Endothelial cell of umbilical vein (primary cell): ENCODE measurements around the gene MZB1. TPM values are rescaled to one million over a fixed set of nuclear protein-coding genes. Genes with fewer than 3 reads are reported as not detected.

Source experiments
- BruUV-seq: library from RNA; stranded (reverse); fragments of 400-500 nt; replicated peaks from 2 replicates; lab custom pipeline; 2021; lab: Mats Ljungman, UMichigan
- CTCF ChIA-PET: fragments of 300-600, 350-600 bp; sonication (Branson Sonifier 250); formaldehyde crosslinking; loops from one replicate; lab custom pipeline; 2021; ENCODE audit warnings: antibody characterized with exemption, inconsistent platforms; lab: Charles Lee
- POLR2A ChIA-PET: fragments of 300-600, 350-600 bp; sonication (Branson Sonifier 250); formaldehyde crosslinking; loops from one replicate; lab custom pipeline; 2021; ENCODE audit warnings: antibody characterized with exemption, inconsistent platforms; lab: Charles Lee
- DNase-seq: peaks from one replicate; pipeline ENCODE4 v3.0.0-alpha.2; 2011; ENCODE audit warnings: low read depth, low spot score
- FAIRE-seq: peaks from 2 replicates; lab custom pipeline; 2011; peaks lifted over from hg19 to GRCh38; lab: Jason Lieb, UNC
- H2AFZ ChIP-seq: 2 replicates; pipeline ENCODE4 v1.6.0; 2012; ENCODE audit warnings: low read depth, low read length, control low read depth, inconsistent platforms
- H3K27ac ChIP-seq: 2 replicates; pipeline ENCODE4 v1.5.1; 2011; ENCODE audit warnings: low read depth, mild to moderate bottlenecking, control low read depth, low read length, moderate library complexity; ENCODE audit not compliant: insufficient read depth
- H3K27me3 ChIP-seq, 2 experiments: 2 replicates each; pipeline versions ENCODE4 v1.6.0 to v1.6.1; 2011; ENCODE audit warnings: low read length in 2 of 2, mixed read lengths in 1 of 2; ENCODE audit not compliant: control insufficient read depth in 2 of 2, insufficient read depth in 2 of 2
- H3K36me3 ChIP-seq, 2 experiments: 2 replicates in 1 of 2; 3 replicates in 1 of 2; pipeline ENCODE4 v1.5.1; 2011; ENCODE audit warnings: low read length in 2 of 2, mild to moderate bottlenecking in 1 of 2, moderate library complexity in 1 of 2; ENCODE audit not compliant: control insufficient read depth in 2 of 2, insufficient read depth in 2 of 2; ENCODE audit errors: extremely low read depth in 1 of 2
- H3K4me1 ChIP-seq: 3 replicates; pipeline ENCODE4 v1.5.1; 2011; ENCODE audit warnings: mild to moderate bottlenecking, low read length; ENCODE audit not compliant: control insufficient read depth, insufficient read depth; ENCODE audit errors: extremely low read depth
- H3K4me2 ChIP-seq: 2 replicates; pipeline ENCODE4 v1.6.1; 2011; ENCODE audit warnings: low read length, control low read depth, mixed read lengths; ENCODE audit not compliant: insufficient read depth
- H3K4me3 ChIP-seq, 3 experiments: fragments of 200-600 bp in 1 of 3; sonication (generic), shearing (Covaris generic) in 1 of 3; replicated peaks in 1 of 3; 2 replicates each; pipeline ENCODE4 v1.5.1; 2011 to 2016; ENCODE audit warnings: control low read depth in 3 of 3, low read length in 3 of 3, mild to moderate bottlenecking in 2 of 3, inconsistent platforms in 1 of 3, low read depth in 1 of 3, moderate library complexity in 1 of 3; ENCODE audit not compliant: insufficient read depth in 1 of 3
- H3K79me2 ChIP-seq: 2 replicates; pipeline ENCODE4 v1.6.0; 2012; ENCODE audit warnings: low read length, inconsistent platforms; ENCODE audit not compliant: control insufficient read depth, insufficient read depth
- H3K9ac ChIP-seq: replicated peaks from 2 replicates; pipeline ENCODE3; 2011; ENCODE audit warnings: low read length, control low read depth; ENCODE audit not compliant: insufficient read depth; ENCODE audit errors: extremely low read depth
- H3K9me1 ChIP-seq: replicated peaks from 3 replicates; pipeline ENCODE4 v1.6.0; 2011; ENCODE audit warnings: mild to moderate bottlenecking, low read length; ENCODE audit not compliant: control insufficient read depth, insufficient read depth; ENCODE audit errors: extremely low read depth
- H3K9me3 ChIP-seq: replicated peaks from 2 replicates; pipeline ENCODE4 v1.5.1; 2012; ENCODE audit warnings: low read length, inconsistent platforms; ENCODE audit not compliant: control insufficient read depth, insufficient read depth
- H4K20me1 ChIP-seq: replicated peaks from 2 replicates; pipeline ENCODE3; 2011; ENCODE audit warnings: mild to moderate bottlenecking, low read length; ENCODE audit not compliant: control insufficient read depth, insufficient read depth; ENCODE audit errors: extremely low read depth
- CTCF ChIP-seq, 2 donors: IDR thresholded peaks; 1 replicate in 1 of 2; 2 replicates in 1 of 2; pipeline ENCODE4 v1.5.1; 2011; ENCODE audit warnings: low read length in 2 of 2, mild to moderate bottlenecking in 2 of 2, moderate library complexity in 2 of 2, control low read depth in 1 of 2, inconsistent platforms in 1 of 2, low read depth in 1 of 2; ENCODE audit not compliant: insufficient read depth in 1 of 2; ENCODE audit errors: extremely low read depth in 1 of 2
- EZH2 ChIP-seq: IDR thresholded peaks from 2 replicates; pipeline ENCODE4 v1.6.1; 2012; ENCODE audit warnings: borderline replicate concordance, low read depth, mild to moderate bottlenecking, moderate library complexity, low read length, inconsistent platforms; ENCODE audit not compliant: severe bottlenecking
- FOS ChIP-seq: IDR thresholded peaks from 2 replicates; pipeline ENCODE4 v1.6.1; 2011; ENCODE audit warnings: mild to moderate bottlenecking, low read length, moderate library complexity, borderline replicate concordance; ENCODE audit not compliant: insufficient read depth
- GATA2 ChIP-seq: IDR thresholded peaks from 2 replicates; pipeline ENCODE4 v1.7.0; 2011; ENCODE audit warnings: low read depth, mild to moderate bottlenecking, moderate library complexity, mixed read lengths, low read length; ENCODE audit not compliant: insufficient read length, insufficient read depth
- JUN ChIP-seq: IDR thresholded peaks from 2 replicates; pipeline ENCODE4 v1.6.1; 2011; ENCODE audit warnings: borderline replicate concordance, low read depth; ENCODE audit not compliant: insufficient read length, insufficient read depth
- MAX ChIP-seq: IDR thresholded peaks from 2 replicates; pipeline ENCODE4 v1.6.1; 2011; ENCODE audit not compliant: insufficient read depth, insufficient read length
- MYC ChIP-seq: IDR thresholded peaks from one replicate; pipeline ENCODE4 v1.6.1; 2011; ENCODE audit warnings: mild to moderate bottlenecking, low read depth, low read length
- POLR2A ChIP-seq: IDR thresholded peaks from 2 replicates; pipeline ENCODE4 v1.6.1; 2012; ENCODE audit warnings: low read depth, mild to moderate bottlenecking, control low read depth, low read length
- POLR2AphosphoS5 ChIP-seq: IDR thresholded peaks from 2 replicates; pipeline ENCODE4 v1.6.1; 2012; ENCODE audit warnings: low read depth, mild to moderate bottlenecking, control low read depth, low read length, moderate library complexity; ENCODE audit not compliant: insufficient read depth
- dilution Hi-C: fragments of 300-500 bp; cut with MboI; formaldehyde crosslinking; loops from one replicate; pipeline ENCODE4 v1.15.0; 2019; ENCODE audit warnings: low sequenced_read_pairs; ENCODE audit not compliant: extremely low pct_ligation_motif_present
- intact Hi-C: fragments of 100-400 bp; cut with micrococcal nuclease; formaldehyde crosslinking; loops from one replicate; pipeline ENCODE4 v1.10.0; 2022
- polyA plus RNA-seq, 4 experiments: library from polyadenylated mRNA; depleted of rRNA in 3 of 4; stranded (reverse) in 3 of 4; unstranded in 1 of 4; fragments of >200 nt; gene quantifications; 2 replicates each; pipeline versions ENCODE4 v1.2.1 to v1.2.3, GENCODE V29; 2011 to 2012; ENCODE audit warnings: missing spikeins in 1 of 4
- total RNA-seq: library from RNA; stranded (reverse); gene quantifications from 2 replicates; pipeline ENCODE4 v1.2.3, GENCODE V29; 2021

The MZB1 gene
- total and polyA plus RNA-seq, 2 donors (not counting 3 experiments of a cell fraction or from before 2014, with no cell fraction given), result not detected

DNA sequence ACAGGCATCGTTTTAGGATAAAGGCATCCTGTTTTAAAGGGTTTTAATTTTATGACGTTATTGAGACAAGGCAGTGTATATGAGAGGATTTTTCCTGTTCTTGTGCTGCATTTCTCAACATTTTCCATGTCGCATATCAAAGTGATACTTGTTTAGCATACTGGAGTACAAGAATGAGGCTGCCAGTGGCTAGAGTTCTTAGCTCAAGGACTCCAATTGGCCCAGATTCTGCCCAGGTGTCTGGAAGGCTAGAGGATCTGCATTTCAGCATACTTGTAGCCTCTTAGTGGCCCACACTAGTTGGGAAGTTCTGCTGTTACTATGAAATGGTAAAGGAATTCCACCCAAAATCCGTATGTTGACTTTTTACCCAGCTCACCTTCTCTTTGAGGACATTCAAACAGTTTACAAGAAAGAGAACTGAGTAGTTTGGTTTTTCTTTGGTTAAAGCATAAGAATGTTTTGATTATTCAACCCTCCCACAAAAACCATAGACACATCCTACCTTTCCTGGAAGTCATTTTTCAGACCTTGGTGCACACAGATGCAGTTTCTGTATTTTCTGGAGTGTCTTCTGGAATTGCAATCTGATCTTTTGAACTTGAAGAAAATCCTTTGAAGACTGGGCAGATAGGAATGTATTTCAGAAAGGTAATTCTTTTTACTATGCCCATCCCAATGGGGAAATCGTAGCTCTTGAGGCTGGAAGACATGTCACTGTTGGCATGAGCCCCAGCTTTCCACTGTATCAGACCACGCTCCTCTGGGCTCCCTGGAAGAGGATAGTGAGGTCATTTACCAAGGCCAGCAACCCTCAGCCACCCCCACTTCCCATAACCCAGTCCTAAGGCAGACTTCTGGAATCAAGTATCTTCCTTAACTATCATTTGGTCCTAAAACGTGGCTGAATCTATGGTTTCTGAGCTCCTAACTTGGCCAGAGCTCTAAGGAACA, 18.0 kb downstream of the MZB1 start:
- ChIA-PET POLR2A (no interaction called here), CTCF (interaction anchor here (1.2 kb wide), 1 partner anchor 19 kb away, joined by 4 read pairs; no protein-coding TSS in a partner anchor)
- Histone ChIP-seq H3K4me3 (no peak overlapping the region), H3K9ac (no peak overlapping the region), H3K27me3 (no peaks in the 10 kb centered on the region), H3K9me1 (no peaks in the 10 kb centered on the region), H3K9me3 (no peaks in the 10 kb centered on the region), H3K79me2 (no peaks in the 10 kb centered on the region), H3K36me3 (peaks cover 4 to 10% of the 10 kb centered on the region in 2 experiments), H4K20me1 (no peaks in the 10 kb centered on the region), H2AFZ (no peak overlapping the region), H3K4me1 (no peaks in the 10 kb centered on the region), H3K4me2 (no peak overlapping the region), H3K27ac (no peak overlapping the region)
- DNase-seq (no peak), FAIRE-seq (no peak)
- BruUV-seq, result no TSS peak
- intact Hi-C loops (no loop called here), dilution Hi-C loops (no loop called here)
- TF ChIP-seq POLR2A (no peak), CTCF (IDR thresholded peaks at IDR 0.05; ENCODE audit: extremely low read depth in 1 of 2, insufficient read depth in 1 of 2, low read depth in 1 of 2, low read length in 2 of 2) (no peak), EZH2 (no peak)

DNA sequence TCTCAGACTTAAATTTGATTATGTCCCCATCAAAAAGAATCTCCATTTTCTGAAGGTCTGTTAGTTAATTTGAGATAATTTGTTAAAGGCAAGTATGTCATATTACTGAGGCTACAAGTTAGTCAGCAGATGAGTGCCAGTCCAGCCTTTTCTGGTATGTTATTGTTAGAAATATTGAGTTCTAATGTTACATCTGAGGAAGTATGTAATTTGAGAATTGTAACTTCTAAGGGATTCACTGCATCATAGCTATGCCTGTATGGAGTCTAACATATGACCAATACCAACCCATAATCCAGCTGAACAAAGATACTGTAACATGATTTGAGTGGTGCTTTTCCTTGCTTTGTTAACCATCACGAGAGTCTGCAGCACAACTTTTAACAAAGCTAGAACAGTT, 20.5 kb downstream of the MZB1 start:
- no peak overlapping the region for H3K9ac ChIP-seq
- peaks cover 4 to 20% of the 10 kb centered on the region in 2 experiments for H3K36me3 ChIP-seq
- POLR2A ChIA-PET, result interaction anchor here (0.5 kb wide), 1 partner anchor 130 kb away, joined by 3 read pairs; no protein-coding TSS in a partner anchor
- FAIRE-seq (no peak), DNase-seq (no peak)
- H3K4me2 ChIP-seq, result no peak overlapping the region
- H3K4me3 ChIP-seq, result no peak overlapping the region
- intact Hi-C loops, result no loop called here
- no peaks in the 10 kb centered on the region for H3K79me2 ChIP-seq
- H3K9me1 ChIP-seq, result no peaks in the 10 kb centered on the region
- no peak overlapping the region for H2AFZ ChIP-seq
- dilution Hi-C loops, result no loop called here
- no peak for TF ChIP-seq MYC
- TF ChIP-seq POLR2AphosphoS5, result no peak
- no peak for TF ChIP-seq MAX
- TF ChIP-seq POLR2A, result no peak
- no peak for TF ChIP-seq JUN
- TF ChIP-seq CTCF (IDR thresholded peaks at IDR 0.05; ENCODE audit: extremely low read depth in 1 of 2, insufficient read depth in 1 of 2, low read depth in 1 of 2, low read length in 2 of 2), result no peak
- no peak for TF ChIP-seq EZH2
- TF ChIP-seq GATA2, result no peak
- no peak for TF ChIP-seq FOS
- H4K20me1 ChIP-seq, result no peaks in the 10 kb centered on the region
- no peak overlapping the region for H3K27ac ChIP-seq
- H3K9me3 ChIP-seq, result no peaks in the 10 kb centered on the region
- H3K27me3 ChIP-seq, result no peaks in the 10 kb centered on the region
- CTCF ChIA-PET, result interaction anchor here (1.0 to 1.3 kb wide), 2 partner anchors 25 to 62 kb away, joined by 3 to 4 read pairs; no protein-coding TSS in a partner anchor
- TSS peak; percentile 26 for BruUV-seq
- no peaks in the 10 kb centered on the region for H3K4me1 ChIP-seq
